Right lobe of liver (tissue), 4 donors: ENCODE results near the gene MAGI1.

Source experiments
- POLR2A ChIP-seq: fragments of 450-650 bp; IDR thresholded peaks from one replicate; pipeline ENCODE4 v1.6.1; 2017; ENCODE audit warnings: antibody characterized with exemption, mild to moderate bottlenecking
- TF ChIP-seq, protein P1 (sequence below), 4 donors: fragments of 200-600 bp in 3 of 4; fragments of 450-650 bp in 1 of 4; IDR thresholded peaks; one replicate each; pipeline versions ENCODE4 v1.5.1 to v1.8.0; 2016 to 2022; ENCODE audit warnings: antibody characterized with exemption in 4 of 4, mild to moderate bottlenecking in 2 of 4
- donor health status: DM: no; HTN: no; CAD: no.
- donor health status: DM: no; HTN: no; CAD: no.
- donor health status: DM: no; HTN: yes; CAD: no.

DNA sequence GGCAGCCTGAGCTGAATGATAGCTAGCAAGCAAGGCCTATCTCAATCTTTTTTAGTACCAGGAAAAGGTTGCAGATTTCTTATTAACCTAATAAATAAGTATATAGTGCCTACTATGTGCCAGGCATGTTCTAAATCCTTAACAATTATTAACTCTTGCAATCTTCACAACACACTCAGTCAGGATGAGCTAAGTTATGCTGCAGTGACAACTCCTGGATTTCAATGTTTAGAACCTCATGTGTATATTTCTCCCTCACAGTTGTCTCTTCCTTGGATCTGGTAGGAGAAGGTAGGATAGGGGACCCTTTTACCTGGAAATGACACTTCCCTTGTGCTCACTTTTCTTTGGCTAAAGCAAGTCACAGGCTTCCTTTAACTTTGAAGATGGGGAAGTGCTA, 39.3 kb upstream of the MAGI1 start:
- TF ChIP-seq, protein P1, sequence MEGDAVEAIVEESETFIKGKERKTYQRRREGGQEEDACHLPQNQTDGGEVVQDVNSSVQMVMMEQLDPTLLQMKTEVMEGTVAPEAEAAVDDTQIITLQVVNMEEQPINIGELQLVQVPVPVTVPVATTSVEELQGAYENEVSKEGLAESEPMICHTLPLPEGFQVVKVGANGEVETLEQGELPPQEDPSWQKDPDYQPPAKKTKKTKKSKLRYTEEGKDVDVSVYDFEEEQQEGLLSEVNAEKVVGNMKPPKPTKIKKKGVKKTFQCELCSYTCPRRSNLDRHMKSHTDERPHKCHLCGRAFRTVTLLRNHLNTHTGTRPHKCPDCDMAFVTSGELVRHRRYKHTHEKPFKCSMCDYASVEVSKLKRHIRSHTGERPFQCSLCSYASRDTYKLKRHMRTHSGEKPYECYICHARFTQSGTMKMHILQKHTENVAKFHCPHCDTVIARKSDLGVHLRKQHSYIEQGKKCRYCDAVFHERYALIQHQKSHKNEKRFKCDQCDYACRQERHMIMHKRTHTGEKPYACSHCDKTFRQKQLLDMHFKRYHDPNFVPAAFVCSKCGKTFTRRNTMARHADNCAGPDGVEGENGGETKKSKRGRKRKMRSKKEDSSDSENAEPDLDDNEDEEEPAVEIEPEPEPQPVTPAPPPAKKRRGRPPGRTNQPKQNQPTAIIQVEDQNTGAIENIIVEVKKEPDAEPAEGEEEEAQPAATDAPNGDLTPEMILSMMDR (IDR thresholded peaks at IDR 0.05), result no peak
- TF ChIP-seq POLR2A, result no peak
